H1 (cell line): Measurements from ENCODE around the gene SSBP3. TPM values are rescaled to one million over a fixed set of nuclear protein-coding genes. Genes with fewer than 3 reads are reported as not detected.

Source experiments
- ASH2L ChIP-seq: fragments of 200-600, 300-600 bp; sonication (generic); IDR thresholded peaks from one replicate; pipeline ENCODE4 v1.7.1; 2017; ENCODE audit warnings: low read length
- KDM4A ChIP-seq: IDR thresholded peaks from one replicate; pipeline ENCODE4 v1.7.1; 2012; ENCODE audit warnings: low read depth, mild to moderate bottlenecking, moderate library complexity, low read length, inconsistent platforms; ENCODE audit not compliant: severe bottlenecking
- POLR2A ChIP-seq, 2 experiments: IDR thresholded peaks; 1 replicate in 1 of 2; 2 replicates in 1 of 2; pipeline ENCODE4 v1.6.1; 2011; ENCODE audit warnings: low read depth in 2 of 2, low read length in 2 of 2, mild to moderate bottlenecking in 2 of 2; ENCODE audit errors: control extremely low read depth in 1 of 2
- POU5F1 ChIP-seq: IDR thresholded peaks from 2 replicates; pipeline ENCODE4 v1.6.1; 2011; ENCODE audit warnings: low read depth, mild to moderate bottlenecking, low read length, moderate library complexity
- SP2 ChIP-seq: IDR thresholded peaks from 2 replicates; pipeline ENCODE4 v1.6.1; 2012; ENCODE audit warnings: mild to moderate bottlenecking, low read length, inconsistent platforms
- SRF ChIP-seq: IDR thresholded peaks from 2 replicates; pipeline ENCODE4 v1.6.1; 2011; ENCODE audit warnings: mild to moderate bottlenecking, low read depth, low read length, moderate library complexity
- polyA plus RNA-seq, 7 experiments: library from polyadenylated mRNA; depleted of rRNA in 3 of 7; stranded (reverse) in 5 of 7; unstranded in 2 of 7; fragments of >200 nt in 5 of 7; fragments of 200-250 nt in 2 of 7; gene quantifications; 1 replicate in 5 of 7; 2 replicates in 1 of 7; 4 replicates in 1 of 7; pipeline versions ENCODE4 v1.2.1 to v1.2.3, GENCODE V29; 2011 to 2013; ENCODE audit warnings: missing spikeins in 2 of 7, mixed read lengths in 2 of 7
- total RNA-seq: library from RNA; stranded (reverse); fragmentation: NEBNext Ultra II Directional; extraction: Animal tissue kit (Norgen Biotek cat#: 25700); gene quantifications from 2 replicates; pipeline ENCODE4 v1.2.1, GENCODE V29; 2021

SSBP3 gene
- total and polyA plus RNA-seq, 2 of the 8 experiments (the other 6 are each of a cell fraction or from before 2014, with no cell fraction given) = 99.7 to 133 TPM

- TF ChIP-seq ASH2L (no peak), POLR2A (IDR thresholded peaks at IDR 0.05; ENCODE audit: control extremely low read depth in 1 of 2, low read depth in 2 of 2, low read length in 2 of 2) (no peak), SP2 (no peak), KDM4A (no peak), POU5F1 (no peak), SRF (no peak)
These were observed 3.3 kb upstream of the SSBP3 start (continued) for GRCh38 chr1:54409156-54410142.
